GM19395 (cell line): ENCODE data around the gene C4orf36.
"Not testable (repeated sequence)": the region's sequence is repeated elsewhere in the genome, so short reads cannot be mapped to it uniquely, and the experiment has no call there.

Source experiments
- ATAC-seq: cut with Tn5 transposase; IDR thresholded peaks from one replicate; pipeline ENCODE4 v1.9.1; 2021; ENCODE audit warnings: mild to moderate bottlenecking, moderate library complexity; ENCODE audit not compliant: unreplicated experiment

Gene C4orf36

GRCh38 chr4:86917212-86918039 lies 25.2 kb upstream of the C4orf36 start:
- no peak for ATAC-seq

DNA sequence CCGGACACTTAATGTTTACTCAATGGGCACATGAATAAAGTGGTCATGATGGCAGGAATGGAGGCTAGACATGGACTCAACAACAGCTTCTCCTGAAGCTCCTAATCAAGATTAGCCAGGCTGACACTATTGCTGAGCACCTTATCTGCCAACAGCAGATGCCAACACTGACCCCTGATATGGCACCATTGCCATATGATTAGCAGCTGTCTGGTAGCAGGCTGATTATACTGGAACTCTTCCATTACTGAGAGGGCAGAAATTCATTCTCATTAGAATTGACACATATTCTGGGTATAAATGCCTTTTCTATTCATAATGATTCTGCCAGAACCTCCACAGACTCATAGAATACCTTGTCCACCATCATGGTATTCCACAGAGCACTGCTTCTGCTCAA lies 24.2 kb upstream of the C4orf36 start:
- ATAC-seq = no peak

DNA sequence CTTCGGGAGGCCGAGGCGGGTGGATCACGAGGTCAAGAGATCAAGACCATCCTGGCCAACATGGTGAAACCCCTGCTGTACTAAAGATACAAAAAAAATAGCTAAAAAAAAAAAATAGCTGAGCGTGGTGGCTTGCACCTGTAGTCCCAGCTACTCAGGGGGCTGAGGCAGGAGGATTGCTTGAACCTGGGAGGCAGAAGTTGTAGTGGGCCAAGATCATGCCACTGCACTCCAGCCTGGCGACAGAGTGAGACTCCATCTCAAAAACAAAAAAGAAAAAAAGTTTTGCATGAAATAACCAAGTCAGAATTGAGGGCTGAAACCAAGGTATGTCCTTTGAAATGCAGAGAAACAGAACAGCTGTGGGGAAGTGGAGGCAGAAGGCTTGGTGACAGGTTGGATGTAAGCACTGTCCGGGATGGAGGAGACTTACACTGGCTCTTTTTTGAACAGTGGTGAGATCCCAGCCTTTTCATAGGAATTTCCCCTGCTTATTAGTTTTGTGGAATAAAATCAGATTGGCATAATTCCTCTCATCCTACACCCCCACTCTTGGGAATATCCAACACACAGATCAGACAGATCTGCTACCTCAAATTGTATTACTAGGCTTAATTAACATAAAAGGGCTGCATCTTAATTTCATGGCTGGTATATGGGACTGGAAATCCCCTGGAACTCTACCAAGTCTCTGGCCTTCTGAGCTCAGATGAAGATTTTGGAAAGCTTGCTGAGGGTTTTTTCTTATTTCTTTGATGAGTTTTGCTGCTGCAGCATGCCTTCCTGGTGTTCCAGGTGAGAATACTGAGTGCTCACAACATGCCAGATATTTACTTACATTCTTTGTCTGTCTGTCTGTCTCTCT lies 18.8 kb upstream of the C4orf36 start:
- ATAC-seq = no peak

DNA sequence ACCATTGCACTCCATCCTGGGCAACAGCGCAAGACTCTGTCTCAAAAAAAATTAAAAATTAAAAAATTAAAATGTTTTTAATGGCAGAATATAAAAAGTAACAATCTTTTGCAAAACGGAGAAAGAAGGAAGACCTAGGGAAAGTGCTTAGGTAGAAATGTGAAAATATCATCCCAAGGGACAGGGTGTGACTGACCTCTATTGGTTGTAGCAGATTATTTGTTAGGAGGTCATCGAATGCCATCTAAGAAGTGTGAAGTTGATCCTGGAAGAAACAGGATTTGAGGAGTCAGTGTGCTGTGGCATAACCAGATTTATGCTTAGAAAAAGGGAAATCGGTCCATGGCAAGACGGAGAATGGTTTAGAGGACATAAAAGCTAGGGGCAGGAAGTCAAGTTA lies 18.1 kb upstream of the C4orf36 start:
- no peak for ATAC-seq

DNA sequence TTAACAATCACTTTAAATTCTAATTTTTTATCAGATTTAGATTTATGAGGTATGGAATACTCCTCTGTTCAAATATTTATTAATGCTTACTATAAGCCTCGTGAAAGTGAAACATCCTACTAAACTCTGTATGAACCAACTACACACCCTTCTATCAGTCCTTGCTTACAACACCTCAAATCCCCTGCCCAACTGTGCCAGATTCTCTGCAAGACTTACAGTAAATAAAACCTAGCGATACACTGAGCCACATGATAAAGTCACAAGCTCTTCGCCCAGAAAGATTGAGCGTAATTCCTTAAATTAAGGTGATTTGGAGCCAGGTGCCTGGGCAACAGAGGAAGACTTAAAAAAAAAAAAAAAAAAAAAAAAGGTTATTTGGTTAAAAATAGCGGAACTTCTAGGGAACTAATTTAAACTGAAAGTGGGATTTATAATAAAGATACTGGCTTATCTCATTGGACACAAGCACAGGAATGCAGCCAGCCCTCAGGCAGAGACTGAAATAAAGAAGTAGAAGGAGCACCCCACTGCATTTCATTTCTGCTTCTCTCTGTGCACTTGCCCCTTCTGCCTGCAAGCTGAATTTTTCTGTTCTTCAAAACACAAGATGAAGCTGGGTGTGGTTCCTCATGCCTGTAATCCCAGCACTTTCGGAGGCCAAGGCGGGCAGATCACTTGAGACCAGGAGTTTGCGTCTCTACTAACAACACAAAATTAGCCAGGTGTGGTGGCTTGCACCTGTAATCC lies 17.5 kb upstream of the C4orf36 start:
- no peak for ATAC-seq

- ATAC-seq = no peak
Observed at GRCh38 chr4:86908251-86908657, 16.0 kb upstream of the C4orf36 start.

DNA sequence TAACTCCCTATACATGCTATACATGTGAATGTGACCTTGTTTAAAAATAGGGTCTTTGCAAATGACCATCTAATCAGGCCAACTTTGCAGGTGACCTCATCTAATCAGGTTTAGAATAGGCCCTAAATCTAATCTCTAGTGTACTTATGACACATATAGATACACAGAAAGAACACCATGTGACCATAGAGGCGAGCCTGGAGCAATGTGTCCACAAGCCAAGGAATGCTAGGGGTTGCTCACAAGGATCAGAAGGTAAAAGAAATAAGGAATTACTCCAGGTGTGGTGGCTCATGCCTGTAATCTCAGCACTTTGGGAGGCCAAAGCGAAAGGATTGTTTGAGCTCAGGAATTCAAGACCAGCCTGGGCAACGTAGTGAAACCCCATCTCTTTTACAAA lies 9.6 kb upstream of the C4orf36 start:
- ATAC-seq = no peak

- ATAC-seq = peak; percentile 45
Observed at GRCh38 chr4:86898562-86898961, 6.3 kb upstream of the C4orf36 start.

DNA sequence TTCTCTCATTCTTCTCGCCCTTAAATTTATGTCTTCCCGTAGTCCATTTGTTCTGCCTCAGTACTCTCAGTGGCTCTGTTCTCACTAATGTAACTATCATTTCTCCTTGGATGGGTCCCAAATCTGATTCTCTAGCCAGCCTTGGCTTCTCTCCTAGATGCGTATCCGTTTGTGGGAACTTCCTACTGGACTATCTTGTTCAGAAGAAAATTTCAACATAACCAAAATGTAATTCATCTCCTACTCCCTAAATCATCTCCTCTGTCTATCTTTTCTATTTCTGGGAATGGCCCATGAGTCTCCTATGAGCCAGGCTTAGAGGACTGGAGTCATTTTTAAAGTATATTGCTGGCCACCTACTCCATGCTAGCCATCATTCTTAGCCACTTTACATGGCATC lies 4.4 kb upstream of the C4orf36 start:
- no peak for ATAC-seq

DNA sequence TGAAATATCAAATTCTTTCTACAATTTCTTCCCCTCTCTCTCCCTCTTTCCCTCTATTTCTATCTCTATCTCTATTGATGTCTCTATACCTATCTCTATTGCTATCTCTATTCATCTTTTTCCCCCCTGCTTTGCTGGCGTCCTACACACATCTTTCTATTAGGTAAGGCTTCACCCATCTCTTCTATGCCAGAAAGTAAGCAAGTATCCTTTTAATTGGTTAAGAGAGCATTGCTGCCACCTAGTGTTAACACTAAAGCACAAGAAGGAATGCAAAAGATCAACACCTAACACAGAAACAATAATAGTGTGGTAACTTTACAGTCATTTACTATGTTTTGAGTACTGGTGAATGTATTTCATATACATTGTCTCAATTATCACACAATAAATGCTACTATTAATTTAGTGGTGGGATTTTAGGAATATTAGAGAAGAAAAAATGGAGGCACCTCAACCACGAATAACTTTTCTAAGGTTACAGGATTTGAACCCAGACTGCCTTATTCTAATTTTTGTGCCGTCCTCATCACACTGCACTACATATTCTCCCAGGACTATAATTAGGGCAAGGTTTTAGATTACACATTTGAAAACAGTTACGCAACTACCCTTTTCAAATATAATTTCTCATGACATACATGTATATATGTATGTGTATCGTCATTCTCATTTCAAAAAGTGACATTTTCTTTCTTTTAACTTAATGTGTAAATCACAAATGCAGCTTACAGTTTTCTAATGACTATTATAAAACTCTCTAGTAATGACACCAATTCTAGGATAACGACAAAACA lies 3.7 kb upstream of the C4orf36 start:
- peak; percentile 55 for ATAC-seq

GRCh38 chr4:86894455-86894854 lies 2.2 kb upstream of the C4orf36 start:
- no peak for ATAC-seq

GRCh38 chr4:86893136-86893535 lies 914 bp upstream of the C4orf36 start:
- no peak for ATAC-seq

- no peak for ATAC-seq
Observed at GRCh38 chr4:86892636-86892960, 376 bp upstream of the C4orf36 start.

- ATAC-seq = no peak
Observed at GRCh38 chr4:86890790-86891189, 1.4 kb downstream of the C4orf36 start.

DNA sequence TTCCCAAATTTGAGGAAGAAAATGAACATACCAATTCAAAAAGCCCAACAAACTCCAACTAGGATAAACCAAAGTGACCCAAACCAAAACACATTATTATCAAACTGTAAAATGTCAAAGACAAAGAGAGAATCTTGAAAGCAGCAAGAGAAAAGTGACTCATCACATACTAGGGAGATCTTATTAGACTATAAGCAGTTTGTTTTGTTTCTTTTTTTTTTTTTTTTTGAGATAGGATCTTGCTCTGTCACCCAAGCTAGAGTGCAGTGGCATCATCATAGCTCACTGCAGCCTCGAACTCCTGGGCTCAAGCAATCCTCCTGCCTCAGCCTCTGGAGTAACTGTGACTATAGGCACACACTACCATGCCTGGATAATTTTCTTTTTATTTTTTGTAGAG lies 12.6 kb downstream of the C4orf36 start:
- ATAC-seq = no peak

DNA sequence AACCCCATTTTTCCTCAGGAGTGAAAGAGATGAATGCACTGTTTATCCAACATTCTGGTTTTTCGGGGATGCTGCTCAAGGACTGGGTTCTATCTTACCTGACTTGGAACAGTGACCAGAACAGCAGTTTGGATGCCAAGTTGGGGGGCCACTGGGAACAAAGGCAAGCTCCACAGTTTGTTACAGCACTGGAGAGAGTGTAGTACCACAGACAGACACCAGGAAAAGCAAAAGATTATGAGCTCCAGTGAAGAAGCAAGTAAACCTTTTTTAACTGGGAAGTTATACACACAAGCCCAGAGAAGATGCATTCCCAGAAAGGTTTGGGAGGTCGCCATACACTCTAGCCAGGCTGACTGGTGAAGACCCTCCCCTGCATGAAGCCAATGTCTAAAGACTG lies 13.6 kb downstream of the C4orf36 start:
- ATAC-seq = no peak

DNA sequence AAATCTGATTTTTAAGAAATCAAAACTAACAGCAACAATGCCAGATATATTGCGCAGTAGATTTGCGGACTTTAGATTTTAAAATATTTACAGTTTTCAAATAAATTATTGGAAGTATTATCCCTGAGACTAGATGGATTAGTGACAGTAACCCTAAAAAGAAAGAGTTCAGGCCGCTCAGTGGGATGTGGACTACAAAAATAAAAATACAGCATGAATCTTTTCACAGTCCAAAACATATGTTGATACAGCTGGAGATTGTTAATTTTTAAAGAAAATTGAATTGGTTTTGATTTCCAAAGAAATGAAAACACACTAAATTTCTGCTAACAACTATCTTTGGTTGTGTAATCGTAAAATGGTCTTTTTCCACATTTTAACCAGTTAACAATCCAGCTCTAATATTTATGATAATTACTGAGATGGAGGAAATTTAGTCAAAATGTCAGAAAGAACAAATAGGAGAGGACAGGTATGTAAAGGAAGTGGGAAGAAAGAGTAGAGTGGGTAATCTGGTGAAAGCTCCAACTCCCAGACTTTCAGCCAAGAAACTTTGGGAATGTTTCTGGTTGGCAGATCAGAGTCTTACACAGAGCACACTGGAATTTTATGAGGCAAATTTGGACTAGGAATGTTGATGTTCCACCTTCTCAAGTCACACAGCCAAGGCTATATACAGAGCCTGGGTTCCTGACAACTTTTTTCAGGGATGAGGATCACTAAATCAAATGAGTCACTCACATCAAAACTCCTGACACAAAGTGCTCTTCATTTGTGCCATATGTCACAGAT lies 15.1 kb downstream of the C4orf36 start:
- ATAC-seq = no peak

DNA sequence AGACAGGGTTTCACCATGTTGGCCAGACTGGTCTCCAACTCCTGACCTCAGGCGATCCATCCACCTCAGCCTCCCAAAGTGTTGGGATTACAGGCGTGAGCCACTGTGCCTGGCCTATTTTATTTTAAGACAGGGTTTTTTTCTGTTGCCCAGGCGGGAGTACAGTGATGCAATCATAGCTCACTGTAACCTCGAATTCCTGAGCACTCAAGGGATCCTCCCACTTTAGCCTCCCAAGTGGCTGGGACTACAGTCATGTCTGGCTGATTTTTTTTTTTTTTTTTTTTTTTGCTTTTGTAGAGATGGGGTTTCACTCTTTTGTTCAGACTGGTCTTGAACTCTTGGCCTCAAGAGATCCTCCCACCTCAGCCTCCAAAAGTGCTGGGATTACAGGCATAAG lies 16.8 kb downstream of the C4orf36 start:
- ATAC-seq = not testable (repeated sequence)

DNA sequence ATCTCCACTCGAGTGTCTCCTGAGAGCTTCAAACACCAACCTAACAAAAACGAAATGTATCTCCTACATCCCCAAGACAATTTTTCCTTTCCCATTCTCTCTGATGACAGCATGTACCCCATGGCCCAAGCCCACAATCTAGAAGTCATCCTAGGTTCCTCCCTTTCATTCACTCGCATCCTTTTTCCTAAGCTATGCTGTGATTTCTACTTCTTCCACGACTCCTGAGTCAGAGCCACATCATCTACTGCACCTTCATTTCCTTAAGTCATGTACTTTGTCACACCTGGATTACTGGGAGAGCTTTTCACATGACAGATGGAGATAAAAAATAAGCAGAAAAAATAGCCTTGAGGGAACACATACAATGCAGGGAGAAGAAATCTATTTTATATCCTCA lies 20.1 kb downstream of the C4orf36 start:
- ATAC-seq = no peak
